Mesothelial cell of epicardium (in vitro differentiated cells): ENCODE data around the gene SLC4A7. TPM values are rescaled to one million over a fixed set of nuclear protein-coding genes. Genes with fewer than 3 reads are reported as not detected.
"Not testable (repeated sequence)": the region's sequence is repeated elsewhere in the genome, so short reads cannot be mapped to it uniquely, and the experiment has no call there.

Source experiments
- DNase-seq, 2 experiments: peaks; one replicate each; pipeline ENCODE4 v3.0.0; 2021; ENCODE audit warnings: low spot score in 2 of 2; ENCODE audit not compliant: unreplicated experiment in 2 of 2
- H3K27ac Mint-ChIP-seq: 2 replicates; pipeline ENCODE4 v1.8.0; 2021; ENCODE audit warnings: mixed read lengths
- H3K27me3 Mint-ChIP-seq: 2 replicates; pipeline ENCODE4 v1.8.0; 2021; ENCODE audit warnings: low read depth, mixed read lengths
- H3K36me3 Mint-ChIP-seq: 2 replicates; pipeline ENCODE4 v1.8.0; 2021; ENCODE audit warnings: mixed read lengths
- H3K4me1 Mint-ChIP-seq: 2 replicates; pipeline ENCODE4 v1.8.0; 2021; ENCODE audit warnings: mixed read lengths
- H3K4me3 Mint-ChIP-seq: 2 replicates; pipeline ENCODE4 v1.8.0; 2021; ENCODE audit warnings: mild to moderate bottlenecking, moderate library complexity, mixed read lengths
- H3K9me3 Mint-ChIP-seq: 2 replicates; pipeline ENCODE4 v1.8.0; 2021; ENCODE audit warnings: mixed read lengths
- total RNA-seq: library from RNA; stranded (reverse); gene quantifications from 3 replicates; pipeline ENCODE4 v1.2.1, GENCODE V29; 2021
- TF ChIP-seq, protein P1 (sequence below): fragments of 200-600 bp; sonication (generic); IDR thresholded peaks from one replicate; pipeline ENCODE4 v1.5.0; 2021; ENCODE audit warnings: antibody characterized with exemption; ENCODE audit not compliant: unreplicated experiment

Gene SLC4A7
- total RNA-seq, 1 donor from 2014 or later: 46.3 TPM

DNA sequence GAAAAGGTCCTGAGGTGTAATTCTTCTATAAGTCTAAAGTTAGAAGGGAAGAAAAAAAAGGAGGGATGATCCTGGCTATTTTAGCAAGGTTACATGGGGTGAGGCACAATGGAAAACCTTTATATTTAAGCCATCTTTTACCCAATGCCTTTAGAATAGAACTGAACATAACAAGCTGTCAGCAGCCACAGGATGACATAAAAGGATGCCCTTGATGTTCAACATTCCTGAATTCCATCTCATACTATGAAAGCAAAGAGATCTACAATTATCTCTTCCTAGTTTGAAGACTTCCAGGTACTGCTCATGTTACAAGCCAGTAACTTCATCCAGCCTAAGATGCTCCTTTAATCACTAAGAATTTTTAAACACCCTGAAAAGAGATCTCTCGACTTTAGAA lies 141.9 kb downstream of the SLC4A7 start:
- Mint-ChIP-seq H3K4me1 (peaks cover 12% of the 10 kb centered on the region), H3K27me3 (no peaks in the 10 kb centered on the region), H3K9me3 (peaks cover 9% of the 10 kb centered on the region), H3K27ac (no peak overlapping the region), H3K4me3 (no peak overlapping the region), H3K36me3 (no peaks in the 10 kb centered on the region)
- DNase-seq: no peak
- TF ChIP-seq, protein P1, sequence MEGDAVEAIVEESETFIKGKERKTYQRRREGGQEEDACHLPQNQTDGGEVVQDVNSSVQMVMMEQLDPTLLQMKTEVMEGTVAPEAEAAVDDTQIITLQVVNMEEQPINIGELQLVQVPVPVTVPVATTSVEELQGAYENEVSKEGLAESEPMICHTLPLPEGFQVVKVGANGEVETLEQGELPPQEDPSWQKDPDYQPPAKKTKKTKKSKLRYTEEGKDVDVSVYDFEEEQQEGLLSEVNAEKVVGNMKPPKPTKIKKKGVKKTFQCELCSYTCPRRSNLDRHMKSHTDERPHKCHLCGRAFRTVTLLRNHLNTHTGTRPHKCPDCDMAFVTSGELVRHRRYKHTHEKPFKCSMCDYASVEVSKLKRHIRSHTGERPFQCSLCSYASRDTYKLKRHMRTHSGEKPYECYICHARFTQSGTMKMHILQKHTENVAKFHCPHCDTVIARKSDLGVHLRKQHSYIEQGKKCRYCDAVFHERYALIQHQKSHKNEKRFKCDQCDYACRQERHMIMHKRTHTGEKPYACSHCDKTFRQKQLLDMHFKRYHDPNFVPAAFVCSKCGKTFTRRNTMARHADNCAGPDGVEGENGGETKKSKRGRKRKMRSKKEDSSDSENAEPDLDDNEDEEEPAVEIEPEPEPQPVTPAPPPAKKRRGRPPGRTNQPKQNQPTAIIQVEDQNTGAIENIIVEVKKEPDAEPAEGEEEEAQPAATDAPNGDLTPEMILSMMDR: no peak

DNA sequence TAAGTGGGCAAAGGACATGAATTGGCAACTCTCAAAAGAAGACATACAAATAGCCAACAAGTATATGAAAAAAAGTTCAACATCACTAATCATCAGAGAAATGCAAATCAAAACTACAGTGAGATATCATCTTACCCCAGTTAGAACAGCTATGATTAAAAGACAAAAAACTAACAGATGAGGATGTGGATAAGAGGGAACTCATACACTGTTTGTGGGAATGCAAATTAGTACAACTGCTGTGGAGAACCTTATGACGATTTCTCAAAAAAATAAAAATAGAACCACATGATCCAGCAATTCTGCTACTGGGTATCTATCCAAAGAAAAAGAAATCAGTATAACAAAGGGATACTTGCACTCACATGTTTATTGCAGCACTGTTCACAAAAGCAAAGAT lies 143.7 kb downstream of the SLC4A7 start:
- H3K4me3 Mint-ChIP-seq: no peak overlapping the region

DNA sequence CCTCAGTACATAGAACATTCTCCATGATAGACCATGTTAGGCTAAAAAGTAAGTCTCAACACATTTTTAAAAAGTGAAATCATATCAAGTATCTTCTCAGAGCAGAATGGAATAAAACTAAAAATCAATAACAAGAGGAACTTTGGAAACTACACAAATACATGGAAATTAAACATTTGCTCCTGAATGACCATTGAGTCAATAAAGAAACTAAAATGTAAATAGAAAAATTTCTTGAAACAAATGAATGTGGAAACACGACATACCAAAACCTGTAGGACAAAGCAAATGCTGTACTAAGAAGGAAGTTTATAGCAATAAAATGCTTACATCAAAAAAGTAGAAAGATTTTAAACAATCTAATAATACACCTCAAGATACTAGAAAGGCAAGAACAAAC lies 148.6 kb downstream of the SLC4A7 start:
- H3K27ac Mint-ChIP-seq: no peak overlapping the region
- H3K27me3 Mint-ChIP-seq: no peaks in the 10 kb centered on the region
- H3K36me3 Mint-ChIP-seq: no peaks in the 10 kb centered on the region
- H3K4me1 Mint-ChIP-seq: no peaks in the 10 kb centered on the region
- DNase-seq: no peak
- H3K9me3 Mint-ChIP-seq: peaks cover 16% of the 10 kb centered on the region
- TF ChIP-seq, protein P1: no peak
- H3K4me3 Mint-ChIP-seq: no peak overlapping the region

More for the DNA sequence above, 143.7 kb downstream of the SLC4A7 start:
- Mint-ChIP-seq H3K4me1 (peaks cover 12% of the 10 kb centered on the region), H3K36me3 (no peaks in the 10 kb centered on the region), H3K9me3 (peaks cover 16% of the 10 kb centered on the region), H3K27me3 (no peaks in the 10 kb centered on the region), H3K27ac (no peak overlapping the region)
- DNase-seq: no peak
- TF ChIP-seq, protein P1: no peak

DNA sequence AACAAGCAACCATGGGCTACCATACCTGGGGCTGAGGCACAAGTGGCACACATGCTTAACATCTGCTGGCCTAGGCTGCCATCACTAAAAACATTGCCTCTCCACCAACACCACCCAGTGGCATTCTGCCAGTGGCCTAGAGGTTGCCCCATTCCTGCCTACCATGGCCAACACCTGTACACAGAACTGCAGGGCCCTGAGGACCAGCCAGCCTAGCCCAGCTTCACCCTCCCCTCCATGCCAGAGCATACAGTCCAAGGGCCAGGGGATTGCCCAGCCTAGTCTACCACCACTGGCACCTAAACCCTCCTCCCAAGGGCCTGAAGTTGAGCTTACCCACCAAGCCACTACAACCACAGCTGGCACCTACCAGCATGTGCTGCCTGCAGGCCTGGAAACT lies 150.3 kb downstream of the SLC4A7 start:
- Mint-ChIP-seq H3K4me1 (no peaks in the 10 kb centered on the region), H3K9me3 (peaks cover 26% of the 10 kb centered on the region), H3K4me3 (no peak overlapping the region), H3K36me3 (no peaks in the 10 kb centered on the region), H3K27me3 (no peaks in the 10 kb centered on the region), H3K27ac (no peak overlapping the region)
- DNase-seq: no peak
- TF ChIP-seq, protein P1: no peak

DNA sequence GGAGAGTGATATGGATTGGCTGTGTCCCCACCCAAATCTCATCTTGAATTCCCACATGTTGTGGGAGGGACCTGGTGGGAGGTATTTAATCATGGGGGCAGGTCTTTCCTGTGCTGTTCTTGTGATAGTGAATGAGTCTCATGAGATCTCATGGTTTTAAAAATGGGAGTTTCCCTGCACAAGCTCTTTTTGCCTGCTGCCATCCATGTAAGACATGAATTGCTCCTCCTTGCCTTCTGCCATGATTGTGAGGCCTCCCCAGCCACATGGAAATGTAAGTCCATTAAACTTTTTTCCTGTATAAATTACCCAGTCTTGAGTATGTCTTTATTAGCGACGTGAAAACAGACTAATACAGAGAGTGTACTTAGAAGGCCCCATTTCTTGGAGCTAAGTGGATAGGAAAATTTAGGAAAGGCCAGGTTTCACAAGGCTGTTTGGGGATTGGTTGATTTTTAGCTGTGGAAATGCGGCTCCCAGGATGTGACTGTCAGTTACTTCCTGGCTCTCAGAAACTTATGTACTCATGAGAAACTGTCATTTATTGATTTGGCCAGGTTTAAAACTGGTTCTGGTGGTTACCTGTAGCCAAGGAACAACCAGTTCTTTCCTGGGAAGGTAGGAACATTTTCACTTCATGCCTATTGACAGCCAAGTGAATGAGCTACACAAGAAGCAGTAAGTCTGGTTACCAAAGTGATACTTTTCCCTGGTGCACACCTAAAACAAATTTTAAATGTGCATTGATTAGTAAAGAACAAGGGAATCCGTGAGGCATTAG lies 155.0 kb downstream of the SLC4A7 start:
- not testable (repeated sequence) for H3K27me3 Mint-ChIP-seq, H3K4me1 Mint-ChIP-seq, H3K27ac Mint-ChIP-seq, DNase-seq, H3K36me3 Mint-ChIP-seq, H3K4me3 Mint-ChIP-seq
- H3K9me3 Mint-ChIP-seq: peaks cover 17% of the 10 kb centered on the region

DNA sequence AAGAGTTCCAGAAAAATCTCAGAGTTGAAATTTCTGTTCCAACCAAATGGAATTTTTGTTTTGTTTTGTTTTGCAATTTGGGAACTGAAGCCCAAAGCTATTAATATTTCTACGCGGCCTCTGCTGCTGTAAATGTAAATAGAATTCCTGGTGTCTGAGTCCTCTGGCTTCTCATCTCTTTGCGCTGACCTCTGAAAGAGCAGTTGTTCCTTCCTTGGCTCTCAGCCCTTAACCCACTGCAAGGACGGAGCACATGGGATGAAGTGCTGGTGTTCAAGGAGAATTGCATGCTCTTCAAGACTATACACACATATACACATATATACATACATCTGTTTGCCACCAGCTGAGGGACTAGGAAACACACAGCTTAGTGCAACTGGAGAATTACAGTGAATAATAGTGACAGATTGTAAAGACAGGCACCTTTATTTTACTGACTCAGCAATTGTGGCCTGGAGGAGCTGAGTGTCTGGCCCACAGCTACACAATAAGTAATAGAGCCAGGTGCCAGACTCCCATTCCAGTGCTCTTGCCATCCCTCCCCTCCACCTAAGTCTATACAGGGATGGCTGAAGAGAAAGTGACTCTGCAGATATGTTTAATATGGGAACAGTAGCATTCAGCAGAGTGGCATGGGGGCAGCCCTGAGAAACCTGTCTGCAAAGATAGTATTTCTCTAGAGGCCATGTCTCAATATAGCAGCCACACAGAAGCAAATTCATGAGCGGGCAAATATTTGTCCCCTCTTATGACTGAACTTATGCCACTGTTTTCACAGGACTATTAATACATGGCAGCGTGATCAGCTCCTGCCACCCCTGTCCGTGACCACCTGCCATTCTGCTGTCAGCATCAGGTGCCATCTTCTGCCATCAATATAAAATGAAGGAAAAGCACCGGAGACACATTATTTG lies 157.3 kb downstream of the SLC4A7 start:
- H3K4me3 Mint-ChIP-seq: no peak overlapping the region
- H3K9me3 Mint-ChIP-seq: peaks cover 17% of the 10 kb centered on the region
- H3K27me3 Mint-ChIP-seq: no peaks in the 10 kb centered on the region
- no peak overlapping the region for H3K27ac Mint-ChIP-seq
- no peaks in the 10 kb centered on the region for H3K4me1 Mint-ChIP-seq
- TF ChIP-seq, protein P1: no peak
- peaks cover 5% of the 10 kb centered on the region for H3K36me3 Mint-ChIP-seq
- DNase-seq: no peak
